Activated B cell treated with CpG ODN at 0.5 μM for 24 hours (primary cell): Measurements from ENCODE around the gene SPINT2. TPM values are rescaled to one million over a fixed set of nuclear protein-coding genes. Genes with fewer than 3 reads are reported as not detected.

Experiments used
- ATAC-seq: fragments of 200-7000 bp; cut with Tn5 transposase; one replicate; pipeline ENCODE4 v1.10.0; 2021; ENCODE audit warnings: low read depth, mild to moderate bottlenecking, moderate library complexity
- CTCF ChIA-PET: fragments of 350-600 bp; sonication (Branson Sonifier 250); formaldehyde crosslinking; loops from one replicate; lab custom pipeline; 2021; ENCODE audit warnings: antibody characterized with exemption; lab: Charles Lee
- POLR2A ChIA-PET: fragments of 350-600 bp; sonication (Branson Sonifier 250); formaldehyde crosslinking; loops from one replicate; lab custom pipeline; 2021; ENCODE audit warnings: antibody characterized with exemption; lab: Charles Lee
- DNase-seq: peaks from one replicate; pipeline ENCODE4 v3.0.0; 2022
- H3K27ac Mint-ChIP-seq: one replicate; pipeline ENCODE4 v1.8.0; 2020; ENCODE audit warnings: mixed read lengths
- H3K27me3 Mint-ChIP-seq: one replicate; pipeline ENCODE4 v1.8.0; 2021; ENCODE audit warnings: mixed read lengths
- H3K36me3 Mint-ChIP-seq: one replicate; pipeline ENCODE4 v1.8.0; 2021; ENCODE audit warnings: low read depth, mixed read lengths
- H3K4me1 Mint-ChIP-seq: one replicate; pipeline ENCODE4 v1.8.0; 2021; ENCODE audit warnings: mixed read lengths
- H3K4me3 Mint-ChIP-seq: one replicate; pipeline ENCODE4 v1.8.0; 2020; ENCODE audit warnings: mild to moderate bottlenecking, mixed read lengths
- H3K9me3 Mint-ChIP-seq: one replicate; pipeline ENCODE4 v1.8.0; 2020; ENCODE audit warnings: mixed read lengths
- CTCF ChIP-seq: fragments of 200-600 bp; IDR thresholded peaks from one replicate; pipeline ENCODE4 v1.8.0; 2022; ENCODE audit warnings: antibody characterized with exemption, mild to moderate bottlenecking
- intact Hi-C: fragments of 100-400 bp; cut with micrococcal nuclease; formaldehyde crosslinking; loops from one replicate; pipeline ENCODE4 v1.15.1; 2024
- total RNA-seq: library from RNA; stranded (reverse); gene quantifications from 2 replicates; pipeline ENCODE4 v1.2.3, GENCODE V29; 2022

Gene SPINT2
- total RNA-seq, 1 donor from 2014 or later, result 73.4 TPM

DNA sequence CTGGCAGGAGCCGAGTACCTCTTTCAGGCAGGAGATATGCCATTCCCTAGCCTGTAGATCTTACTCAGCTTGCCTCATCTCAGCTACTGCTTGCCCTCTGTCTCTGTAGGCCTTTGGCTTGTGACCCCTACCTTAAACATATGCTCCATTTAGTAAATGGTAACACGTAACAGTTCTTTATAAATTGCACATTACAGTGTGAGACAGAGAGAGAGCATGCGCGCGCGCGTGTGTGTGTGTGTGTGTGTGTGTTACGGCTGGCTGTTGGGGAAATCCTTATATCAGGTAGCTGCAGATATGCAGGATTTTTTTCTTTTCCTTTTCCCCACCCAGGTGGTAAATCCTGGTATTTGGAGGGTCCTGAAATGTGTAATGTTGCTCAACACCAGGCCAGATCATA lies 4.2 kb downstream of the SPINT2 start:
- intact Hi-C loops, result no loop called here
- no peak overlapping the region for H3K27ac Mint-ChIP-seq
- peaks cover 40% of the 10 kb centered on the region for H3K4me1 Mint-ChIP-seq
- no peak for TF ChIP-seq CTCF
- peaks cover 13% of the 10 kb centered on the region for H3K36me3 Mint-ChIP-seq
- ChIA-PET POLR2A (interaction anchor here (0.7 kb wide), 1 partner anchor 10 kb away, joined by 3 read pairs; no protein-coding TSS in a partner anchor), CTCF (no interaction called here)
- H3K4me3 Mint-ChIP-seq, result no peak overlapping the region
- DNase-seq (no peak), ATAC-seq (no peak)
- H3K9me3 Mint-ChIP-seq, result no peaks in the 10 kb centered on the region
- no peaks in the 10 kb centered on the region for H3K27me3 Mint-ChIP-seq

DNA sequence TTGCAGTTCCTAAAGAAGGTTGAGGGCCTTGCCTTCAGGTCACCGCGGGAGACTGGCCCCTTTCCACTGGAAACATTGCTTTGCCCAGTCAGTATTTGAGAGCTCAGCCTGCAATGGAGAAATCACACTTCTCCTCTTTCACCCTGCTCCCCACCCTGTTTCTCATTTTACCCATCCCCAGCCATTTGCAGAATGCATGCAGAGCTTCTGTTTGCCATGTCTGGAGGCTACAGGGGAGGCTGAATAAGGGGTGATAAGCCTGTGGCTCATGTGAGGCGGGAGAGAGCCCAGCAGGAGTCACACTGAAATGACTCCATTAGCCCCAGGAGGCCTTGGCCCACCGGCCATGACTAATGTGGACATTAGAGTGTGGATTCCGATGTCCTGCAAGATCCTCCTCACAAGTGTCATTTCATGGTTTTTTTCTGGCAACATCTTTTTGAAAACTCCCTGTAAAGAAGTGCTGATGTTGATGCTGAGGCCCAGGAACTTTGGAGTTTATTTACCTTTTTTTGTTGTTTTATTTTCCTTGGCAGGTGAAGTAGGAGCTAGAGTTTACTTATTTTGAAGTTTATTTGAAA lies 6.3 kb downstream of the SPINT2 start:
- H3K4me1 Mint-ChIP-seq, result peaks cover 26% of the 10 kb centered on the region
- no peak overlapping the region for H3K27ac Mint-ChIP-seq
- ATAC-seq (no peak), DNase-seq (no peak)
- H3K9me3 Mint-ChIP-seq, result no peaks in the 10 kb centered on the region
- POLR2A ChIA-PET, result interaction anchor here (0.5 kb wide), 1 partner anchor 91 kb away, joined by 6 read pairs; no protein-coding TSS in a partner anchor
- no peak for TF ChIP-seq CTCF
- H3K4me3 Mint-ChIP-seq, result no peak overlapping the region
- no peaks in the 10 kb centered on the region for H3K27me3 Mint-ChIP-seq
- CTCF ChIA-PET, result interaction anchor here (1.0 kb wide), 1 partner anchor 14 kb away, joined by 3 read pairs; no protein-coding TSS in a partner anchor
- H3K36me3 Mint-ChIP-seq, result peaks cover 13% of the 10 kb centered on the region
- intact Hi-C loops, result no loop called here

GRCh38 chr19:38273499-38273898 lies 9.1 kb downstream of the SPINT2 start:
- ATAC-seq, result no peak
- no peak overlapping the region for H3K4me3 Mint-ChIP-seq
- no peak overlapping the region for H3K27ac Mint-ChIP-seq
- no peaks in the 10 kb centered on the region for H3K27me3 Mint-ChIP-seq
- peaks cover 13% of the 10 kb centered on the region for H3K36me3 Mint-ChIP-seq
- CTCF ChIA-PET, result no interaction called here
- no peak for DNase-seq
- peaks cover 6% of the 10 kb centered on the region for H3K4me1 Mint-ChIP-seq
- intact Hi-C loops, result no loop called here
- TF ChIP-seq CTCF, result no peak
- POLR2A ChIA-PET, result no interaction called here
- no peaks in the 10 kb centered on the region for H3K9me3 Mint-ChIP-seq

DNA sequence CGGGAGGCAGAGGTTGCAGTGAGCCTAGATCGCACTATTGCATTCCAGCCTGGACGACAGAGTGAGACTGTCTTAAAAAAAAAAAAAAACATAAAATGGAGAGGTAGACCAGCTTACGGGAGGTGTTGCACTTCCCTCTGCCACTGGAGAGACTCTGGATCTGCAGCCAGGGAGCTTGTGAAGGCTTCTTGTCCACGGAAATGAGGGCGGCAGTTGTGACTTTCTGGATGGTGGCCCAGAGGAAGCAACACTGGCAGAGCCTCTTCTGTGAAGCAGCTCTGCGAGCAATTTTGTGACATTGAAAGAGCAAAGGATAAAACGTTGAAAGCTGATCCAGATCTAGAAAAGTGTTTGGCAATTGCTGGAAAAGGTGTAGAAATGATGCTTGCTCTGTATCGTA lies 10.4 kb downstream of the SPINT2 start:
- Mint-ChIP-seq H3K27ac (no peak overlapping the region), H3K4me3 (no peak overlapping the region), H3K36me3 (peaks cover 13% of the 10 kb centered on the region), H3K9me3 (no peaks in the 10 kb centered on the region), H3K4me1 (peaks cover 6% of the 10 kb centered on the region), H3K27me3 (no peaks in the 10 kb centered on the region)
- ChIA-PET POLR2A (interaction anchor here (0.6 to 1.1 kb wide), 4 partner anchors 9 to 655 kb away, joined by 3 to 4 read pairs (median 3); no protein-coding TSS in a partner anchor), CTCF (interaction anchor here (0.6 kb wide), 1 partner anchor 360 kb away, joined by 3 read pairs; no protein-coding TSS in a partner anchor)
- no peak for TF ChIP-seq CTCF
- no peak for DNase-seq
- no peak for ATAC-seq
- intact Hi-C loops, result no loop called here

DNA sequence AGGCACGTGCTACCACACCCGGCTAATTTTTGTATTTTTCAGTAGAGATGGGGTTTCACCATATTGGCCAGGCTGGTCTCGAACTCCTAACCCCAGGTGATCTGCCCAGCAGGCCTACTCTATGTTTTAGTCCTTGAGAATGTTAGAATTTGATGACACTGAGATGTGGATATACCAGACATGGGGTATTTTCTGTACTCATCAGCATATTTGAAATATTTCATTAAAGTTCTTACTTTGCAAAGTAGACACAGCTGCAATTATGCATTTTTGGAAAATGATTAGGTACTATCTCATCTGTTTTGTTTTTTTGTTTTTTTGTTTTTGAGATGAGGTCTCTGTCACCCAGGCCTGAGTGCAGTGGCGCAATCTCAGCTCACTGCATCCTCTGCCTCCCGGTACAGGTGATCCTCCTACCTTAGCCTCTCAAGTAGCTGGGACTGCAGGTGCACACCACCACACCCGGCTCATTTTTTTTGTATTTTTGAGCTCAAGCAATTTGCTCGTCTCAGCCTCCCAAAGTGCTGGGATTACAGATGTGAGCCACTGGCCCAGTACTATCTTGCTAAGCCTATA lies 12.7 kb downstream of the SPINT2 start:
- no peak for ATAC-seq
- no peak overlapping the region for H3K27ac Mint-ChIP-seq
- peaks cover 5% of the 10 kb centered on the region for H3K4me1 Mint-ChIP-seq
- H3K36me3 Mint-ChIP-seq, result peaks cover 16% of the 10 kb centered on the region
- intact Hi-C loops, result no loop called here
- H3K27me3 Mint-ChIP-seq, result no peaks in the 10 kb centered on the region
- CTCF ChIA-PET, result no interaction called here
- no peak for TF ChIP-seq CTCF
- POLR2A ChIA-PET, result no interaction called here
- no peak overlapping the region for H3K4me3 Mint-ChIP-seq
- no peaks in the 10 kb centered on the region for H3K9me3 Mint-ChIP-seq
- DNase-seq, result no peak
